HG03439 (cell line): Measurements from ENCODE around the gene MRPL10.

Source experiments
- ATAC-seq: cut with Tn5 transposase; IDR thresholded peaks from one replicate; pipeline ENCODE4 v1.9.1; 2021; ENCODE audit warnings: mild to moderate bottlenecking, moderate library complexity; ENCODE audit not compliant: unreplicated experiment

The MRPL10 gene

DNA sequence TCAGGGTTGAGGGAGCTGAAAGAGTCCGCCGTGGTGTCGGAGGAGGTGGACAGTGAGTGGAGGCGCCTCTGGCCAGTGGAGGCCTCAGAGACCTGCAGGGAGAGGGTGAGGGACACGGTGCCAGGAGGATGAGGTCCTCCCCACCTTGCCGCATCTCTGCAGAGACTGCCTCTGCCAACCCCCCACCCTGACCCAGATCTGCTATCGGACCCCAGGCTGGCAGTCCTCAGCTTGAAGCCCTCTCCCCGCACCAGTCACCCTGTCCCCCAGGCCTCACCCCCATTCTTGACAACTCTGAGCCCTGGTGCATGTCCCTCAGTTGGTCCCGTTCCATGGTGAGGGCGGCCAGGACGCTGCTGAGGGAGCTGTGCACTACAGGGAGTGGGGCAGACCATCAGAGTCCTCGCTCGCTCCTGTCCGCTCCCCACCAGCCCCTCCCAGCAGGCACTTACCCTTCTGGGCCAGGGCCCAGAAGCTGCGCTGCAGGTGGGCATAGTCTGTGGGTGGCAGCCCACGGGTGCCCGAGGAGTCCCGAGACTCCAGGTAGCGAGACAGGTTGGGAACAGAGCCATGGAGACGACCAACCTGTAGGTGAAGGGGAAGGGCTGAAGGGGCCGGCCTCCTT is 15.1 kb downstream of the MRPL10 start:
- ATAC-seq = no peak

DNA sequence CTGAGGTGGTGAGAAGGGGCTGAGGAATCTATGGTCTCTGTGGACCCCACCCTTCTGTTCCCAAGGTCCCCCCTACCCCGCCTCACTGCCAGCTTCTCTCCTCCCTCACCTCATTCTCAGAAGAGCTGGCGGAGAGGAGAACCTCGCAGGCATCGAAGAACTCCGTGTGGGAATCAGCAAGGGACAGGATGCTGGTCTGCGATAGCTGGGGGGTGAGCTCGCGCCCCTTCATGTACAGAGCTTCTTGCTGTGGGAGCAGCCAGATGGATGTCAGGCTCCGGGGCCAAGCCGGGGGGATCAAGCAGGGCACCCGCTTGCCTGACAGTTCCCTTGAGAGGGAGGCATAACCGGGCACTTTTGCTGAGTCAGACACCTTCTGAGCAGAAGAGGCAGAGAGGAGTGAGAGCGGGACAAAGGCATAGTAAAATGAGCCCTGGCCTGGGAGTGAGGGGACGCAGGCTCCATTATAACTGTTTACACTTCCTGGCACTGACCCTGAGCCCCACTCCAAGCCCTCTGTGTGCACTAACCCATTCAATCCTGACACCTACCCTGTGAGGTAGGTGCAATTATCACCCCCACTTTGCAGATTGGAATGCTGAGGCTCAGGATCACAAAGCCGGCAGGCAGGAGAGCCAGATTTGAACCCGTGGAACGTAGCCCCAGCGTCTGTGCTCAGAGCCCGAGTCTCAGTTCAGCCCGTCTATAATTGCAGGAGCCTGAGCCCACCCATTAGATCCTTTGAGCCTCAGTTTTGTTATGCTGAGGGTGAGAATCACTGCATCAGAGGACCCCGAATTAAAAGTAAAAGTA is 16.0 kb downstream of the MRPL10 start:
- ATAC-seq = no peak

GRCh38 chr17:47813512-47814031 is 17.8 kb downstream of the MRPL10 start:
- no peak for ATAC-seq

DNA sequence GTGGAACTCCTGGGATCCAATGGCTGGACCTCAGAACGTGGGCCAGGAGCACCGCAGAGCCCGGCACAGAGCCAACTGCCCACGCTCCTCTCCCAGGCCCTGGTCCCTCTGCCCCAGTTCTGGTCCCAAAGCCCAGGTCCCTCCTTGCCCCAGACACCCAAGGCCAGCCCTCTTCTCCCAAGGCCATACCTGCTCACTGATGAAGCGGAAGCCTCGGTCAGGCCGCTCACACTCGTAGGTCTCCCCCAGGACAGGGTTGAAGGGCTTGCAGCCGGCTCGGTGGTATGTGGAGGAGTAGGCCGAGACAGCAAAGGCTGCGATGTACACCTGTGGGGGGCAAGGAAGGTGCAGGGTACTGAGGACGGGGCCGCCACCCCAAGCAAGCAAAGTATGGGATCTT is 18.3 kb downstream of the MRPL10 start:
- no peak for ATAC-seq

DNA sequence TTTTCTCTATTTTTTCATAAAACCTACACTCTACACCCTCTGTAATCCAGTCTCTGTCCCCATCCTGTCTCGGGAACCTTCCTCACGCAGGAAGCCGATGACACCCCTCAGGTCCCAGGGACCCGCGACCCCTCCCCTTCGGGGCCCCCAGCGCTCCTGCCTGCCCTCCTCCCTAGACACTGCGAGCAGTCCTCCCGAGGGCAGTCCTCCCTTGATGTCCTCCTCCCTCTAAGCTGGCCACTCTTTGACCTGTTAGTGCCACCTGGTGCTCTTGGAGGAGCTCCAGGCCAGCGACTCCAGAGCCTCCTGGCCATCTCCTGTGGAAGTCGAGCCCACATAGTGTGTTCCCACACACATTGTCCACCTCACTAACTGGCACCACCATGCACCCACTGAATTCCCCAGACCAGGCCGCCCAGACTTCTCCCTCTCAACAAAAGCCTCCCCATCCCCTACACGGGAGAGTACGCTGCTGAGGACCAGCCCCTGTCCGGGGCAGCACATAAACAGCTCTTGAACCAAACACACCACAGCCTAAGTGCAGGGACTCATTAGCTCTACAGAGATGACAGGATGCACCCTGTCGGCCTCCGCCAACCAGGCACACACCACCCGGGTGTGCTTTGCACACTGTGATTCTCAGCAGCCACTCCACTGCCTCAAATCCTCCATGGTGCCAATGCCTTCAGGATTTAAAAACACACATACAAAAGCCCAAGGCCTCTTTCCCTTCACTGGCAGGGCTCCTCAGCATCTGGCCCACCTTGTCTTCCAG is 19.0 kb downstream of the MRPL10 start:
- ATAC-seq = no peak

GRCh38 chr17:47811709-47812108 is 19.6 kb downstream of the MRPL10 start:
- no peak for ATAC-seq

DNA sequence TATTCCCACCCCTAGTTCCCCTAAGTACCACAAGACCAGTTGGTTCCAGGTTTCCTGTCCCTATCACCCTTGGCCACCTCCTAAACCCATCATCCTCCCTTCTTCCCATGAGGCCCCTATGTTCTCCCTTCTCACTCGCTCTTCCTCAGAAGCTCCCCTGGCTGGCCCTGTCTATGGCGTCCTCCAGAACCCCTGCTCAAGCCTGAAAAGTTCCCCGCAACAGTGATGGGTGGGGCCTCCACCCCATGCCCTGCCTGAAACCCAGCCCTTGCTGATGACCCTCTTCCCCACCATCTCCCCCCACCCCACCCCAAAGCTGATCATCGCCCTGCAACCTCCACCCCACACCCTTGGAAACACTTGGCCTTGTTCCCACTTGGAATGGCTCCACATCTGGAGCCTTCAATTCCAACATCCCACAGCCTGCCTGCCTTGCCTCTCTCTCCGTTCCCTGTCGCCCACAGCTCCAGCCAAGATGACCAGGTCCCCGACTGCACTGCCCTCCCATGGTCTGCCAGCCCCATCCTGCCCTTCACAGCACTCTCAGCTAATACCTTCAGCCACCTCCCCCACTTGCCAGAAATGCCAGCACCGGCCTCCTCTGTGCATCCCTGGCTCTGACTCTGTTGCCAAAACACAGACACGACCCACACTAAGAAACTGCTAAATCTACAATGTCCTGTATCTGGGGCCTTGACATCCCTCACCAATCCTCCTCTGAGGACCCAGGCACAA is 20.3 kb downstream of the MRPL10 start:
- no peak for ATAC-seq

DNA sequence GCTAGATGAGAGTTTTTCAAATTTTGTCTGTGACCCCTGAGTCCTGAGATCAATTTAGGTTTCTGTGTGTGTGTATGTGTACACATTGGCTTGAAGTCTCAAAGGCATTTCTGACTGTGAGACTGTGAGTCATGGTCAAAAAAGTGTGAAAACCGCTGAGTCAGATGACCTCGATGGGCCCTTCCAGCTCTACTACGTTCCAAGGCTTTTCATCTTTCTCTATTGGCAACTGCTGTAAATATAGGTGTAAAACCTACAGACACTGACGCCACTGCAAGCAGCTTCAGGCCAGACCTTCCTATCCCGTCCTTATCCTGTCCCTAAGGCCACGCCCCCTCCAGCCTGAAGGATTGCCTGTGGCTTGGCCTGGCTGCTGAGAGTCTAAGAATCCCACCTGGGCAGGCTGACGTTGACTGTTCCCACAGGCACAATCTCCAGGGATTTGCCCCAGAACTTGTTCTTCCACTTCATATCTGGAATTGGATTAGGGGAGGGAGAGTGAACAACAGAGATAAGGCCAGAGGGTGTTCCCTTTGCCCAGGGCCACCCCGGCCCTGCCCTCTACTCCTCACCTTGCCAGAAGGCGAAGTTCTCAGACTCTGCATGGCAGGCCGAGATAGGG is 21.0 kb downstream of the MRPL10 start:
- peak; percentile 49 for ATAC-seq

- ATAC-seq = no peak
Observed at GRCh38 chr17:47808830-47809480, 22.4 kb downstream of the MRPL10 start.

DNA sequence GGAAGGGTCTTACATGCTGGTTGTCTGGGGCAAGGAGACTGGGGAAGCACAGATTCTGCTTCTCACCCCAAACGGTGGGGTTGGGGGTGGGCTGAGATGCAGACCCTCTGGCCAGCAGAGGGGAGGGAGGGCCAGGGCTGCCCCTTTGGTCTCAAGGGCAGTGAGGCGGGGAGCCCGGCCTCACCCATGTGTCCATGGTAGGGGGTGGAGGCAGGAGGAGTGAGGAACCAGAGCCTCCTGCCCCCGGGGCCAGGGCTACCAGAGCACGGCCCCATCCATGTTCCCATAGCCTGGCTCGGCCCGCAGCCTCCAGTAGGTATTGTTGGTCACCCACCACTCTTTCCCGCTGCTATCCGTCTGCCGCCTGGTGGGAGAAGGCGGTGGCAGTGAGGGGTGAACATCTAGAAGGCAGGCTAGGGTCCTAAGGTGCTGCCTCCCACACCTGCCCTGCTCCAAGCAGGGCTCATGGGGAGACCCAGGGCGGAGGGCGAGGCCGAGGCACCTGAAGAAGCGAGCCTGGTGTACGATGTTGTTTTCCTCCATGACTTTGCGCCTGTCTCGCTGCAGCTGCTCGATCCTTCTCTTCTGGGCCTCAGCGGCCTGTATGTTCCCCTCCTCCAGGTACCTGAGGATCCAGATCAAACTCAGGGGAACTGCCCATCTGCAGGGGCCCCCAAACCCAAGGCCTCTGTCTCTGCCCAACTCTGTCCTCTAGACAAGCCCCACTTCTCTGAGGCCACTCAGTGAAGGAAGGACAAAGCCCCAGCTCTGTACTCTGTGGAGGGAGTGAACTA is 23.1 kb downstream of the MRPL10 start:
- no peak for ATAC-seq

DNA sequence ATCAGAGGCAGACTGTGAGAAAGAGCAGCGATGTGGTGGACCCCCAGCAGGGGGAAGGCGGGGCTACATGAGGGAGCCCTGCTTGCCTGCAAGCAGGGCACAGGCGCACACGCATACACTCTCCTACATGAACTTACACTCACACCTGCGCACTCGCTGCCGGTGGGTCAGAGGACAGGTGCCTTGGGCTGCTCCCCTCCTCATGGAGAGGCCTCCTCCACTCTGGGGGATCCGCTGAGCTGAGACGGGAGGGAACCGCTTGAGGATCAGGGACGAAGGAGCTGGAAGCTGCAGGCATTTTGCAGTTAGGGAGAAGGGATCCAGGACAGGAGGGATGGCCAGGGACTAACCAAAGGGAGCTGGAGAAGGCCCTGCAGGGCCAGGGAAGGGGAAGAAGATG is 23.9 kb downstream of the MRPL10 start:
- ATAC-seq = no peak

DNA sequence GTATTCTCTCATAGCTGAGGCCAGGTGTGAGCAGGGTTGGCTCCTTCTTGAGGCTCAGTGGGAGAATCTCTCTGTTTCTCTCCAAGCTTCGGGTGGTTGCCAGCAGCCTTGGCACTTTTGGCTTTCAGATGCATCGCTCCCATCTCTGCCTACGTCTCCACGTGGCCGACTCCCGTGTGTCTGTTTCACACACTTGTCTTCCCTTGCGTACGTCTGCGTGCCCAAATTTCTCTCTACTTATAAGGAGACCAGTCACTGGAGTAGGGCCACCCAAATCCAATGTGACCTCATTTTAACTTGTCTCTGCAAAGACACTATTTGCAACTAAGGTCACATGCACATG is 24.5 kb downstream of the MRPL10 start:
- no peak for ATAC-seq

DNA sequence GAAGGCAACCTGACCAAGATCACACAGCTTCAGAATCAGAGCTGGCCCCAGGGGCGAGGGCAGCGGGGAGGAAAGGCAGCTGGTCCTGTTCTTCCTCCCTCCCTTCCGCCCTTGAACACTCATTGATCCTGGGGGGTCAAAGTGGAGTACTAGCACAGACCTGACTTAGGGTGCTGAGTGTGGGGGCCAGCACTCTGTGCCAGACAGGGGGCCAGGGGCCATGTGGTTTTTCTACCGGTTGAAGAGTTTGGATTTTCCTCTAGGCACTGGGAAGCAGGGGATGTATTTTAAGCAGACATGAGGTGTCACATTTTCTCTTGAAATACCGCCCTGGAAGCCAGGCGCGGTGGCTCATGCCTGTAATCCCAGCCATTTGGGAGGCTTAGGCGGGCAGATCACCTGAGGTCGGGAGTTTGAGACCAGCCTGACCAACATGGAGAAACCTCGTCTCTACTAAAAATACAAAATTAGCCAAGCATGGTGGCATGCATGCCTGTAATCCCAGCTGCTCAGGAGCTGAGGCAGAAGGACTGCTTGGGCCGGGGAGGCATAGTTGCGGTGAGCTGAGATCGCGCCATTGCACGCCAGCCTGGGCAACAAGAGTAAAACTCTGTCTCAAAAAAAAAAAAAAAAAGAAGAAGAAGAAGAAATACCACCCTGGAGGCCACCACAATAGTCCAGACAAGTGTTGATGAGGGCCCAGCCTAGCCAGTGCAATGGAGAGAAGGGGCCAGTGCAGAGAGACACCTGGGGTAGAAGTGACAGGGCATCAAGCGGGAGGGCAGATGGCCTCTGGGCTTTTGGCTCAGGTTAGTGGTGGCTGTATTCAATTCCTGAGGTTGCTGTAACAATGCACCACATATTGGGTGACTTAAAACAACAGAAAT is 25.1 kb downstream of the MRPL10 start:
- ATAC-seq = no peak

- ATAC-seq = no peak
Observed at GRCh38 chr17:47804461-47804860, 26.9 kb downstream of the MRPL10 start.

- no peak for ATAC-seq
Observed at GRCh38 chr17:47803751-47804150, 27.6 kb downstream of the MRPL10 start.

DNA sequence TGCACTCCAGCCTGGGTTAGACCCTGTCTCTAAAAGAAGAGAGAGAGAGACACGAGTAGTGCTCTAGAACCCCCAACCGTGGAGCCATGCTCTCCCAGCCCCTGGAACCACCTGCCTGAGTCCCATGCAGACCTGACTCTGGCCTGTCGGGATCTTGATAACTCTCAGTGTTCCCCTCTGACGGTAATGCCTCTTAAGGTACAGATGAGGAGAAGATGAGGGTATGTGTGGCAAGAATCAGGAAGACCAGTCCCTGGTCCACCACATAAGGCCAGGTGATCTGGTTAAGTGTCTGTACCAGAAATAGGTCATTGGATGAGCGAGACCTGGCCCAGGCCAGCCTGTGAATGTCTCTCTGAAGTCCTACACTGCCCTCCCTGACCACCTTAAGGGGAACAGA is 28.1 kb downstream of the MRPL10 start:
- ATAC-seq = no peak

GRCh38 chr17:47802341-47803022 is 28.9 kb downstream of the MRPL10 start:
- ATAC-seq = no peak

DNA sequence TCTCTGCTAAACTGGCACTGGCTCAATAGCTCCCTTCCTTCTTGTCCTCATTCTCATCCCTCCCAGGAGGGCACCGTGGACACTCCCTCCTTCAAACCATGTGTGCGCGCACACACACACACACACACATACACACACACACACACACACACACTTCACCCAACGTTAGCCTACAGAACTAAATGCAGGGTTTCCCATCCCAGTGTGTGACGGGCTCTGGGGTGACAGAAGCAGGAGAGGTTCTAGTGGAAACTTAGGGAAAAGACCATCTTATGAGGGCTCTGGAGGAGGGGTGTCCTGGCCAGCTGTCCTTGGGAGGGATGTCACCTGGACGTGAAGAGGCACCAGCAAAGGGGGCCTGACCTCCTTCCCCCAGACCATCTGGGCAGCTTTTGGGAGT is 29.4 kb downstream of the MRPL10 start:
- no peak for ATAC-seq
